Neuronal stem cell (in vitro differentiated cells): ENCODE measurements around the gene RAP1A.

ENCODE experiments used
- DNase-seq: peaks from one replicate; pipeline ENCODE4 v3.0.0-alpha.2; 2013; ENCODE audit warnings: low spot score
- H2AFZ ChIP-seq: one replicate; pipeline ENCODE4 v1.6.1; 2013; ENCODE audit warnings: mild to moderate bottlenecking, low read length, inconsistent platforms
- H2AK5ac ChIP-seq: 2 replicates; pipeline ENCODE4 v1.6.1; 2013; ENCODE audit warnings: low read depth, mild to moderate bottlenecking, inconsistent platforms, low read length, moderate library complexity, mixed read lengths
- H2BK120ac ChIP-seq: 2 replicates; pipeline ENCODE4 v1.6.1; 2013; ENCODE audit warnings: low read depth, mild to moderate bottlenecking, inconsistent platforms, low read length, moderate library complexity, mixed read lengths
- H2BK12ac ChIP-seq: one replicate; pipeline ENCODE4 v1.6.1; 2013; ENCODE audit warnings: low read length, inconsistent platforms
- H2BK15ac ChIP-seq: 2 replicates; pipeline ENCODE4 v1.6.1; 2013; ENCODE audit warnings: mild to moderate bottlenecking, low read length, inconsistent platforms, mixed read lengths
- H2BK5ac ChIP-seq: one replicate; pipeline ENCODE4 v1.6.1; 2013; ENCODE audit warnings: inconsistent platforms, mild to moderate bottlenecking, low read length, moderate library complexity
- H3K14ac ChIP-seq: one replicate; pipeline ENCODE4 v1.6.1; 2013; ENCODE audit warnings: low read length, inconsistent platforms
- H3K18ac ChIP-seq: 2 replicates; pipeline ENCODE4 v1.6.1; 2013; ENCODE audit warnings: low read length, inconsistent platforms
- H3K23ac ChIP-seq: 2 replicates; pipeline ENCODE4 v1.6.1; 2013; ENCODE audit warnings: low read depth, mild to moderate bottlenecking, mixed read lengths, low read length, inconsistent platforms; ENCODE audit not compliant: poor library complexity
- H3K27ac ChIP-seq: replicated peaks from 3 replicates; pipeline ENCODE4 v1.5.1; 2013; ENCODE audit warnings: low read length, inconsistent platforms
- H3K27me3 ChIP-seq, 3 experiments: 2 replicates each; pipeline ENCODE4 v1.6.1; 2013; ENCODE audit warnings: low read length in 3 of 3, mild to moderate bottlenecking in 2 of 3, inconsistent platforms in 1 of 3, low read depth in 1 of 3, mixed read lengths in 1 of 3, moderate library complexity in 1 of 3; ENCODE audit not compliant: control insufficient read depth in 3 of 3, insufficient read depth in 3 of 3
- H3K36me3 ChIP-seq, 2 donors: replicated peaks in 1 of 2; 2 replicates each; pipeline ENCODE4 v1.6.1; 2013; ENCODE audit warnings: low read length in 2 of 2; ENCODE audit not compliant: control insufficient read depth in 2 of 2, insufficient read depth in 2 of 2
- H3K4ac ChIP-seq: 2 replicates; pipeline ENCODE4 v1.6.1; 2013; ENCODE audit warnings: inconsistent platforms, mild to moderate bottlenecking, low read length, moderate library complexity
- H3K4me1 ChIP-seq, 2 donors: 1 replicate in 1 of 2; 2 replicates in 1 of 2; pipeline ENCODE4 v1.6.1; 2013; ENCODE audit warnings: low read length in 2 of 2, low read depth in 1 of 2; ENCODE audit not compliant: control insufficient read depth in 2 of 2, insufficient read depth in 1 of 2
- H3K4me2 ChIP-seq: one replicate; pipeline ENCODE4 v1.6.1; 2013; ENCODE audit warnings: mild to moderate bottlenecking, low read length, inconsistent platforms; ENCODE audit not compliant: insufficient read depth, poor library complexity, severe bottlenecking
- H3K4me3 ChIP-seq, 2 donors: 2 replicates each; pipeline ENCODE4 v1.5.1; 2013; ENCODE audit warnings: low read length in 2 of 2, mild to moderate bottlenecking in 2 of 2, inconsistent platforms in 1 of 2, moderate library complexity in 1 of 2
- H3K79me1 ChIP-seq: one replicate; pipeline ENCODE4 v1.6.1; 2013; ENCODE audit warnings: low read depth, mild to moderate bottlenecking, inconsistent platforms, low read length, moderate library complexity
- H3K9ac ChIP-seq: one replicate; pipeline ENCODE4 v1.6.1; 2013; ENCODE audit warnings: mild to moderate bottlenecking, low read depth, low read length, inconsistent platforms; ENCODE audit not compliant: poor library complexity
- H3K9me3 ChIP-seq, 2 donors: replicated peaks in 1 of 2; 2 replicates each; pipeline versions ENCODE3 to v1.6.1; 2013; ENCODE audit warnings: low read length in 2 of 2, mild to moderate bottlenecking in 2 of 2, inconsistent platforms in 1 of 2, low read depth in 1 of 2, mixed read lengths in 1 of 2, moderate library complexity in 1 of 2; ENCODE audit not compliant: control insufficient read depth in 2 of 2, insufficient read depth in 1 of 2
- H4K8ac ChIP-seq: one replicate; pipeline ENCODE4 v1.6.1; 2013; ENCODE audit warnings: low read depth, mild to moderate bottlenecking, inconsistent platforms, low read length, moderate library complexity
- H4K91ac ChIP-seq: one replicate; pipeline ENCODE4 v1.6.1; 2013; ENCODE audit warnings: low read length, low read depth, mild to moderate bottlenecking, inconsistent platforms; ENCODE audit not compliant: poor library complexity
- WGBS, 2 donors: extraction: QIAGEN DNeasy Blood & Tissue Kit; methylation state at CpG; one replicate each; pipeline ENCODE4 v1.1.7; 2013; ENCODE audit warnings: missing lambda C conversion rate in 2 of 2, mixed read lengths in 1 of 2; ENCODE audit not compliant: insufficient read length in 2 of 2, insufficient replicate concordance in 1 of 2; ENCODE audit errors: extremely low coverage in 2 of 2; 5-methylcytosine and 5-hydroxymethylcytosine counted together

The RAP1A gene

GRCh38 chr1:111593403-111594305 lies 25.9 kb upstream of the RAP1A start:
- DNase-seq: no peak
- Histone ChIP-seq H3K9me3 (no peaks in the 10 kb centered on the region), H3K4ac (no peak overlapping the region), H3K27ac (no peak overlapping the region), H2BK15ac (no peak overlapping the region), H3K9ac (no peak overlapping the region), H3K27me3 (peaks cover 0 to 14% (median 0%) of the 10 kb centered on the region in 3 experiments), H3K4me3 (no peak overlapping the region), H3K14ac (no peak overlapping the region), H4K91ac (no peak overlapping the region), H4K8ac (no peak overlapping the region), H3K18ac (no peak overlapping the region), H2BK12ac (no peak overlapping the region), H3K79me1 (no peaks in the 10 kb centered on the region), H2AFZ (peak overlapping the region; percentile 68), H3K4me1 (peaks cover 6 to 9% of the 10 kb centered on the region in 2 donors), H3K36me3 (no peaks in the 10 kb centered on the region), H2AK5ac (no peak overlapping the region), H2BK120ac (no peak overlapping the region), H3K4me2 (no peak overlapping the region), H3K23ac (no peak overlapping the region), H2BK5ac (no peak overlapping the region)
- WGBS, 2 donors: no CpG with 5 or more reads among the region's 5 CpGs

GRCh38 chr1:111594306-111594693 lies 25.3 kb upstream of the RAP1A start:
- Histone ChIP-seq H2BK5ac (no peak overlapping the region), H3K23ac (no peak overlapping the region), H3K4me2 (no peak overlapping the region), H3K27me3 (peaks cover 0 to 13% (median 0%) of the 10 kb centered on the region in 3 experiments), H3K79me1 (no peaks in the 10 kb centered on the region), H2BK120ac (no peak overlapping the region), H3K4me1 (peaks cover 6 to 9% of the 10 kb centered on the region in 2 donors), H3K14ac (no peak overlapping the region), H2BK15ac (no peak overlapping the region), H4K91ac (no peak overlapping the region), H2AFZ (no peak overlapping the region), H3K4me3 (no peak overlapping the region), H3K36me3 (no peaks in the 10 kb centered on the region), H2AK5ac (no peak overlapping the region), H3K18ac (no peak overlapping the region), H3K9ac (no peak overlapping the region), H3K27ac (no peak overlapping the region), H3K9me3 (no peaks in the 10 kb centered on the region), H2BK12ac (no peak overlapping the region), H3K4ac (no peak overlapping the region), H4K8ac (no peak overlapping the region)
- no CpG with 5 or more reads among the region's 4 CpGs for WGBS, 2 donors
- DNase-seq: no peak

GRCh38 chr1:111595807-111596206 lies 23.8 kb upstream of the RAP1A start:
- Histone ChIP-seq H4K91ac (no peak overlapping the region), H3K27ac (no peak overlapping the region), H2BK120ac (no peak overlapping the region), H2AFZ (no peak overlapping the region), H2BK5ac (no peak overlapping the region), H3K4me2 (no peak overlapping the region), H3K4me3 (no peak overlapping the region), H3K27me3 (peaks cover 0 to 13% (median 0%) of the 10 kb centered on the region in 3 experiments), H3K18ac (no peak overlapping the region), H3K9ac (no peak overlapping the region), H3K14ac (no peak overlapping the region), H3K9me3 (no peaks in the 10 kb centered on the region), H2AK5ac (no peak overlapping the region), H3K79me1 (no peaks in the 10 kb centered on the region), H2BK12ac (no peak overlapping the region), H3K36me3 (no peaks in the 10 kb centered on the region), H3K4ac (no peak overlapping the region), H4K8ac (no peak overlapping the region), H3K4me1 (peaks cover 6 to 9% of the 10 kb centered on the region in 2 donors), H2BK15ac (no peak overlapping the region), H3K23ac (no peak overlapping the region)
- no CpG with 5 or more reads among the region's 1 CpG for WGBS, 2 donors
- no peak for DNase-seq

GRCh38 chr1:111596499-111596898 lies 23.1 kb upstream of the RAP1A start:
- no CpG with 5 or more reads among the region's 1 CpG for WGBS, 2 donors
- no peak for DNase-seq
- Histone ChIP-seq H3K4me2 (no peak overlapping the region), H2AFZ (no peak overlapping the region), H3K18ac (no peak overlapping the region), H3K9ac (no peak overlapping the region), H2BK12ac (no peak overlapping the region), H3K23ac (no peak overlapping the region), H3K27me3 (peaks cover 0 to 13% (median 0%) of the 10 kb centered on the region in 3 experiments), H2BK5ac (no peak overlapping the region), H3K9me3 (no peaks in the 10 kb centered on the region), H3K27ac (no peak overlapping the region), H3K14ac (no peak overlapping the region), H3K79me1 (no peaks in the 10 kb centered on the region), H3K4ac (no peak overlapping the region), H2BK15ac (no peak overlapping the region), H3K4me3 (no peak overlapping the region), H3K4me1 (peaks cover 6 to 9% of the 10 kb centered on the region in 2 donors), H3K36me3 (no peaks in the 10 kb centered on the region), H2AK5ac (no peak overlapping the region), H2BK120ac (no peak overlapping the region), H4K91ac (no peak overlapping the region), H4K8ac (no peak overlapping the region)
